HG03103 (cell line): Measurements from ENCODE around the gene ARFGAP1.

Source experiments
- ATAC-seq: cut with Tn5 transposase; IDR thresholded peaks from one replicate; pipeline ENCODE4 v1.9.1; 2021; ENCODE audit warnings: low read depth; ENCODE audit not compliant: unreplicated experiment

ARFGAP1 gene

DNA sequence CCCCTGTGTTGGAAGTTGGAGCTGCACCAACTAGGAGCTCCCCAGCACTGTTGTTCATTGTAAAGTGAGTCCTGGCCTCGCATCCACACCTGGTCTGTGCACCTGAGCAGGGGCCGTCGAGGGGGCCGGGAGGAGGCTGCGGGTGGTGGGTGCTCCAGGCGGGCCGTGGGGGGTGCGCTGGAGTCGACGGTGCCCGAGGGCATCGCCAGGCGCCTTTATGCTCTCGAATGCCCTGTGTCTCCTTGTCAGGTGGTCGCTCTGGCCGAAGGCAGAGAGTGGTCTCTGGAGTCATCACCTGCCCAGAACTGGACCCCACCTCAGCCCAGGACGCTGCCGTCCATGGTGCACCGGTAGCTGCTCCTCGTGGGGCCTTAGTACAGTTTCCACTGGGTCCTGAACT is 4.3 kb downstream of the ARFGAP1 start:
- no peak for ATAC-seq

DNA sequence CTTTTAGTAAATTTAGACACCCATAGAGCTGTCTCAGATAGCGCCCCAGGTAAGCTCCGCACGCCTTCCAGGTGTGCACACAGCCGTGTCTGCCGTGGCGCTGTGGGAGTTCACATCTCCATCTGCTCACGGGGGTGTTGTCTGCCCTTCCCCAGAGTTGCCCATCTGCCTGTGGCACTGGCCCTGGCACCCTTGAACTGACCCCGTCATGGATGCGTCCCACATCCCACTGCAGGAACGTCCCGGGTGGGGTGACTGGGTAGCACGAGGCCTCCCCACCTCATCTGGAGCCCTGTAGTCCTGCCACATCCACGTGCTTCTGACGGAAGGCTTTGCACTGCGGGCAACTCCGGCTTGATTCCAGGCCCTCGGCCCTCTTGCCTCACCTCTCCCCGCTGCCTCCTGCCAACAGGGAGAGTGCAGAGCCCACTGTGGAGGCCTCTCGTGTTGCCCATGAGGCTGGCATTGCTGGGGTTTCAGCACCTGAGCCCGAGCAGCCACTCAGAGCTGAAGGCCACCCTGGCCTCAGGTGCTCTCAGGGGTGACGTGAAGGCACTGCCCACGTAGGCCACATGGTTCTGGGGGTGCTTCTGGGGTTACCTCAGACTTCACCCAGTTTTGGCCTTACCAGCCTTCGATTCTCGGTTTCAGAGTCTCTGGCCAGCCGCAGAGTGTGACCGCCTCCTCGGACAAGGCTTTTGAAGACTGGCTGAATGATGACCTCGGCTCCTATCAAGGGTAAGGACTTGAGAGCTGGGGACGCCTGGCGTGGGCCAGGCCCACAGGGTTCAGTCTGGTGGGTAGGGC is 5.1 kb downstream of the ARFGAP1 start:
- ATAC-seq: no peak

DNA sequence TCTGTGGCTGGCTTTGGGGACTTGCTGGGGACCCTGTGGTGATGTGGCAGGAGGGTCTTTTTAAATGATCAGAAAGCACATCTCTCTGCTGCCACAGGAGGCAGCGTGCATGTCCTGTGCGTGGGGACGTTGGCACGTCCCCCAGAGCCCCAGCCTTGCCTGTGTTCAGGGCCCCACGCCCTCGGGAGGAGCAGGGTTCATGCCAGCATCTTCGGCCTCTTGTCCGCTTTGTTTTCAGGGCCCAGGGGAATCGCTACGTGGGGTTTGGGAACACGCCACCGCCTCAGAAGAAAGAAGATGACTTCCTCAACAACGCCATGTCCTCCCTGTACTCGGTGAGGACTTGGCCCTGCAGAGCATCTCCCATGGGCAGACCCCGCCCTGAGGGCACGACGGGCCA is 6.0 kb downstream of the ARFGAP1 start:
- ATAC-seq: no peak

DNA sequence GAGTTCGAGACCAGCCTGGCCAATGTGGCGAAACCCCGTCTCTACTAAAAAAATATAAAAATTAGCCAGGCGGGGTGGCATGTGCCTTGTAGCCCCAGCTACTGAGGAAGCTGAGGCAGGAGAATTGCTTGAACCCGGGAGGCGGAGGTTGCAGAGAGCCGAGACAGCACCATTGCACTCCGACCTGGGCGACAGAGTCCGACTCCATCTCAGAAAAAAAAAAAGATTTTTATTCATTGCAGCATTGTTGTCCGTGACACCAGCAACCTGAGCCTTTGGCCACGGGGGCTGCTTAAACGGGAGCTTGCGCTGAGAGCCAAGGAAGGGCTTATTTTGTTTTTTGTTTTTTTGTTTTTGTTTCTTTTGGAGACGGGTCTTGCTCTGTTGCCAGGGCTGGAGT is 7.3 kb downstream of the ARFGAP1 start:
- no peak for ATAC-seq

DNA sequence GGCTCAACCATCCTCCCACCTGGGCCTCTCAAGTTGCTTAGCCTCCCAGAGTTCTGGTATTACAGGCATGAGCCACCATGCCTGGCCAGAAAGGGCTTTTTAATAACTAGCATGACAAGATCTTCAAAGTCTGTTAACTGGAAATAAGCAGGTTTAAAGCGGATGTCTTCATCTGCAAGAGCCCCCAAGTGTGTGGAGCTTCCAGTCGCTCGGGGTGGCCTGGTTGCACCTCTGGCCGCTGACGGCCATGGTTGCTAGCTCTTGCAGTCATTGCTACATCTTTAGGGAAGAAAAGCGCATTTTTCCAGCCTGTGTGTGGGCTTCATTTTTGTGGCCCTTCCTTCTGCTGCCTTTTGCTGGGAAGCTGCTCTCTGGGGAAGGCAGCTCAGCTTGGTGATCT is 7.8 kb downstream of the ARFGAP1 start:
- ATAC-seq: no peak

DNA sequence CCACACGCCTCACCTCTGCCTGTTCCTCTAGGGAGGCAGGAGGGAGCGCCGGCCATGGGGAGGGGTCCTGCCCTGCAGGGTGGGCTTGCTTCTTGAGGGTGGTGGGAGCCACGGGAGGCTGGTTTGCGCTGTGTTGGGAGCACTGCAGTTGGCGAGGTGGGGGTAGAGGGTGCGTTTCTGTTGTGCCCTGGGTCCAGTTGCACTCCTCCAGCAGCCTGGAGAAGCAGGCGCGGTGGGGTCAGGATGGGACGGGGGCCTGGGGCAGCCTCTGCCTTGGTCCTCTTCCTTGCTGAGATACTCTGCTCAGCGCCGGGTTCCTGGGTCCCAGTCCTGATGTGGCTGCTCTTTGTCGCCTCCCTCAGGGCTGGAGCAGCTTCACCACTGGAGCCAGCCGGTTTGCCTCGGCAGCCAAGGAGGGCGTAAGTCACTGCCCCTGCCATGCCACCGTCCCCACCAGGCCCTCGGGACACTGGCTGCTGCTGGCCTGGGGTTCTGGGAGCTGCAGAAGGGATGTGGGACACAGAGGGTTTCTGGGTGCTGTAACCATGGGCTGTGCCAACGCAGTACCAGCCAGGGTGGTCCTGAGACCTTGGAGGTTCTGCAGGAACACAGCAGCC is 8.4 kb downstream of the ARFGAP1 start:
- ATAC-seq: no peak

DNA sequence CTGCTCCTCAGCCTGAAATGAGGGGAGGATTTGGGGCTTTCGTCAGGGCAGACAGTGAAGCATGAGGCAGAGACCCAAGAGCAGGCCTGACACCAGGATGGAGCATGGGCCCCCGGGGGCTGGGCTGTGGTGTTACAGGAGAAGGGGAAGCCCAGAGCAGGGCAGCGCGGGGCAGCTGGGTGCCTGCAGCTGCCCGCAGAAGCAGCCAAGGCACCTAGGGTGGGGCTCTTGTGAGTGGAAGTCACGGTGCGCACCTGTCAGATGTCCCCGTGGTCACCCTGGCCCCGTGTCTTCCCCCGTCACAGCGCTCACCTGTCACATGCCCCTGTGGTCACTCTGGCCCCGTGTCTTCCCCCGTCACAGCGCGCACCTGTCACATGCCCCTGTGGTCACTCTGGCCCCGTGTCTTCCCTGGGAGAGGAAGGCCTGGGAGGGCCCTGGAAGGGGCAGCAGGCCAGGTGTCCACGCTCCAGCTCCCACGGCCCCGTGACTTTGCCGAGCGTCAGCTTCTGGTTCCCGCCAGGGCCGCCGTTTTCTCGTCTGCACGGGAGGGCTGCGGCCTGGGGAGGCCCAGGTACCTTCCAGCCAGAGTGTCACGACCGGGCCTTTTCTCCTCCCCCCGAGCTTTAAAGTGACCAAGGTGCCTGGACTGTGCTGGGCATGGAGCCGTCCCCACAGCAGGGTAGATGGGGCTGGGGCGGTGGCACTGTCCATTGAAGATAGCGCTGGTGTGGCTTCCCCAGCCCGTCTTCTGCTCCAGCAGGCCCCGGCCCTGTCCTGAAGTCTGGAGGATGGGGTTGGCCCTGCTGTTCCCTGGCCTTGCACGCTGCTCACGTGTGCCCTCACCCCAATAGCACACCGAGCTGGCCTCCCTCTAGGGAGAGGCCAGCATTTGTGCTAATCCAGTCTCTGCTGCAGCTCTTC is 9.4 kb downstream of the ARFGAP1 start:
- no peak for ATAC-seq

DNA sequence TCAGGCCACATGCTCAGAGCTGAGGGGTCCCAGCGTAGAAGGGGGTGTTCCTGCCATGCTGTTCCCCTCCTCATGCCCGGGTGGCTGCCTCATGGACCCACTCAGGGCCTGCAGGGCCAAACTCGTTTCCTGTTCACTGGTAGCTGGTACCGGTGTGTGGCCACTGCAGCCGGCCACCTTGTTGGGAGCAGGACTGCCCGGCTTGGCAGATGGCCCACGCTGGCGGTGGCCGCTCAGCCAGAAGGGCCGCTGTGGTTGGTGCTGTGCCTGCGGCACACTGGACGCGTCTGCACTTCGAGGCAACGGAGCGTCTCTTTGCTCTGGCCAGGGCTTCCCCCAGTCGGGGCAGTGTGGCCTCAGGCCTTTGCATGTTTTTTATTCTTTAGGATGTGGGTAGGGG is 10.3 kb downstream of the ARFGAP1 start:
- no peak for ATAC-seq

DNA sequence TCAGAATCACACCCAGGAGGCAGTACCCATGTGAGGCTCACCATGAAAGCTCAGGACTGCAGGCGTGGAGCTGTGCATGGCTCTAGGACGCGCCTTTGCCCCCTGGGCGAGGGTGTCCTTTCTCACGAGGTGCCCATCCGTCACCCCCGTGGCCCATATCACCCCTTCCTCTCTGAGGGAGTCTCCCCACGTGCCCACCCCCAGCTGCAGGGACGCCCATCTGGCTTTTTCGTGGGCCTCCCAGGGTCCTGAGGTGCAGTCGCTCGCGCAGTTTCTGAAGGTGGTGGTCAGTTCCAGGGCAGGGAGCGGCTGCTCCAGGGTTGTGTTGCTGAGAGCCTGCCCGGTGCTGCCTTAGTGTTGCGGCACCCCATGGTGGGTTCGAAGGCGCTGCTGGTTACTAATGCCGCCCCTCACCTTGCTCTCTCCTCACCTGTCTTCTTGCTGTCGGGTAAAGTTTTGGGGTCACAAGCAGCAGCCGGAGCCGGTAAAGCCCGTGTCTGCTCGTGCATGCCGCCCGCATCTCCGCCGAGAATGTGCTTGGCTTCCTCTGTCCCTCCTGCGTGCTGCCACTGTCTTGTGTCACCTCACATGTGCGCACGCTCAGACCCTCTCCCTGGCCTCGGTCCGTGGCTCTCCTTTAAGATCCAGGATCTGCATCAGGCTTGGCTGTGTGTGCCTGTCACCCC is 10.9 kb downstream of the ARFGAP1 start:
- ATAC-seq: no peak

DNA sequence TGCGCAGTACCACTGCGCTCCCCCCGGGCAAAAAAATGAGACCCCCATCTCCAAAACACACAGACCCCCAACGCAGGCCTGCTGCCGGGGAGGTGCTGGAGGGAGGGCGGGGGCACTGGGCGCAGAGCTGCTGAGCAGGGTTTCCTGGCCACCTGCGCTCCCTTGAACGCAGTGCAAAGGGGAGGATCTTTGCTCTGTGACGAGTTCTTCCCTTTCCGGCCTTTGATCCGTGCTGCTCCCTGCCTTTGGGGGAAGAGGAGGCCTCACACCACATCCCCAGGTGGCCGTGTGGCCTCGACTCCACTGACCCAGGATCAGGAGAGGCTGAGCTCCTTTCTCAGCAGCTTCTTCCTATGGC is 11.4 kb downstream of the ARFGAP1 start:
- ATAC-seq: no peak

DNA sequence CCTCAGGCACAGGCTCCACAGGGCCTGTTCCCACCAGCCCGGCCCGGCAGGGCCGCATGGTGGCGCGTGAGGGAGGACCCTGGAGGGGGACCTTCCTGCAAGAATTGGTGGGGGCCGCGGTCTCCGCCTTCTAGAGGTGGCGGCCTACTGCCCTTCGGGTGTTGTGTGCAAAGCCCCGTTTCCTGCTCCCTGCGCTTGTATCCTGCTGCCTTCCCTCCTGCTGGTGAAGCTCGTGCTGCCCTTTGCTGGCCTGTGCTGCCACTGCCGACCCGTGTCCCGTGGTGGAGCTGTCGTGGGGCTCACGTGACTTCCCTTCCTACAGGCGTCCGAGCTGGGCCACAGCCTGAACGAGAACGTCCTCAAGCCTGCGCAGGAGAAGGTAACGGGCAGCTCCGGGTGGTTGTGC is 11.9 kb downstream of the ARFGAP1 start:
- no peak for ATAC-seq

DNA sequence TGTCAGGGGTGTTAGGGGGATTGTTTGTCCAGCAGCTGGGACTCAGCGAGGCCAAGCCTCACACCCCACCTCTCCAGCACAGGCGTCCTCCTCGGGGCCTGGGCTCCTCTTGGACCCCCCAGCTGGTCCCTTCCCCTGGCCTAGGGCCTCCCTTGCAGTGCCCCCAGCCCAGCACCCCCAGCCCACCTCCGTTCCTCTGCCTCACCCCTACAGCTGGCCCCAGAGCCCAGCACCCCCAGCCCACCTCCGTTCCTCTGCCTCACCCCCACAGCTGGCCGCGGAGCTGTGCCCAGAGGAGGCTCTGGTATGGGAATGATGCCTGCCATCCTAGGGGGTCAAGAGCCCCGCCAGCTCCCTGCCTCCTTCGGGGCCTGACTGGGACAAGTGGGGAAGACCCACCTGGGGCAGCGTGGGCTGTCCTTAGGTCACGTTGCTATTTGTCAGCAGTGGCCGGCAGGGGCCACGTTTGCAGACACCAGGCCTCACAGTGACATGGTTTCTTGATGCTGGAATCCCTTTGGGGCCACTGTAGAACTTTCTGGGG is 12.4 kb downstream of the ARFGAP1 start:
- ATAC-seq: no peak

DNA sequence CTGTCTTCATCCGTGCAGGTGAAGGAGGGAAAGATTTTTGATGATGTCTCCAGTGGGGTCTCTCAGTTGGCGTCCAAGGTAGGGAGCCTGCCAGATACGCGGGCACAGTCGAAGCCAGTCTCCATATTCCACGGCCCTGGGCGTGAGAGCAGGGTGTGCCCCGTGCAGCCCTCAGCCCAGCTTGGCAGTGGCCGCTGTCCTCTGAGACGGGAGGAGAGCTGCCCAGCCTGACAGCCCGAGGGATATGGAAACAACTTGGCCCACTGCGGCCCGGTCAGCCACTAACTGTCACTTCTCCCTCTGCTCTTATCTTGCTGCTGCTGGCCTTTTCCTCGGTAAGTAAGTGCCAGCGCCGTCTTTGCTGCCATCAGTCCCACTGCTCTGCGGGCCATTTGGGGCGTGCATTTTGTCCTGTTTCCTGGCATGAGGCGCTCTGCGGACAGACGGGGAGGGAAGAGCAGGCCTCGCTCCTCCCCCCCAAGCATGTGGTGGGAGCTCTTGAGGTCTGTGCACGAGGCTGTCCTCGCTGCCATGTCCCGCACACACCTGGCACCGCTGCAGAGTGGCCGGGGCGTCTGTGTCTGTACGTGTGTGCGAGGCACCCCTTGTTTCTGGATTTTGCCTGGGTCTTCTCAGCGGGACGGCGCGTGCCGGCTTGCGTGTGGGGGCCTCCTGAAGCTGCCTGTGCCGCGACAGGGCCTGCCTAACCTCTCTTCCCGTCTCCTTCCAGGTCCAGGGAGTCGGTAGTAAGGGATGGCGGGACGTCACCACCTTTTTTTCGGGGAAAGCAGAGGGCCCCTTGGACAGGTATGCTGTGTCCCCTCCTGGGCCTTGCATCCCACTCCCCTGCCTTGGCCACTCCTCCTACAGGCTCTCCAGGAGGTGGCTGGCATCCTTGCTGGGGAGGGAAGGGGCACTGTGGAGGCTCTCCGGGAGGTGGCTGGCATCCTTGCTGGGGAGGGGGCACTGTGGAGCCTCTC is 13.3 kb downstream of the ARFGAP1 start:
- ATAC-seq: no peak

DNA sequence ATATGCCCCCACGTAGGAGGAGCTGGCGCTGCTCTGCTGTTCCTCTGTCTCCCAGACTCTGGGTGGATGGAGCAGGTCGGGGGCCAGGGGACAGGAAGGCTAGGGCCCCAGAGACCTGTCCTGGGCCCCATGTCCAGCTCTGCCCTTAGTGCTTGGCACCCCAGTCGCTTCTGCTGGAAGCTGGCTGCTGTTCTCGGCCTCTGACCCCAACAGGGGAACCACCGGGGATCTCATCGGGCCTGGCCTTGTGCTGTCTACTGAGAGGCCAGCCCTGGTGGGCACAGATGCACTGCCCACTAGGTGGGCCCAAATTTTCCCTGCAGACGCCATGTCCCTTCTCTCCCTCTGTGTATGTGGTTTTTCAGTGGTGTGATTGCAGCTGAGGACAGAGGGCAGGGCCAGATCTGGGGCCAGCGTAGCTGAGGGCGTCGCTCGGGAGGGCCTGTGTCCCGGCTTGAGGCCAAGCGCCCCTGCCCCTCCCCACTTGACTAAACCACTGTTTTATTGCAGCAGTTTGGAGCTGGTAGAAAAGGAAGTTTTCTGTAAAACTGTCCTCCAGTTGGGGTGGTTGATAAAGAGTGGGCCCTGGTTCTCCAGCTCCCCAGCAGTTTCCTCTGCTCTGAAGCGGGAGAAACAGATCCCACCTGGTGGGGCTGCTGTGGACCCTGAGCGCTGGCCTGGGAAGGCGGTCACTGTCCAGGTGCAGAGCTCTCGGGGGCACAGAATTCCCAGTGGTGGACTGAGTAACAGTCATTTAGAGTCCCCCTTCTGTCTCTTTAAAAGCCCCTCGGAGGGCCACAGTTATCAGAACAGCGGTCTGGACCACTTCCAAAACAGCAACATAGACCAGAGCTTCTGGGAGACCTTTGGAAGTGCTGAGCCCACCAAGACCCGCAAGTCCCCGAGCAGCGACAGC is 14.4 kb downstream of the ARFGAP1 start:
- no peak for ATAC-seq

DNA sequence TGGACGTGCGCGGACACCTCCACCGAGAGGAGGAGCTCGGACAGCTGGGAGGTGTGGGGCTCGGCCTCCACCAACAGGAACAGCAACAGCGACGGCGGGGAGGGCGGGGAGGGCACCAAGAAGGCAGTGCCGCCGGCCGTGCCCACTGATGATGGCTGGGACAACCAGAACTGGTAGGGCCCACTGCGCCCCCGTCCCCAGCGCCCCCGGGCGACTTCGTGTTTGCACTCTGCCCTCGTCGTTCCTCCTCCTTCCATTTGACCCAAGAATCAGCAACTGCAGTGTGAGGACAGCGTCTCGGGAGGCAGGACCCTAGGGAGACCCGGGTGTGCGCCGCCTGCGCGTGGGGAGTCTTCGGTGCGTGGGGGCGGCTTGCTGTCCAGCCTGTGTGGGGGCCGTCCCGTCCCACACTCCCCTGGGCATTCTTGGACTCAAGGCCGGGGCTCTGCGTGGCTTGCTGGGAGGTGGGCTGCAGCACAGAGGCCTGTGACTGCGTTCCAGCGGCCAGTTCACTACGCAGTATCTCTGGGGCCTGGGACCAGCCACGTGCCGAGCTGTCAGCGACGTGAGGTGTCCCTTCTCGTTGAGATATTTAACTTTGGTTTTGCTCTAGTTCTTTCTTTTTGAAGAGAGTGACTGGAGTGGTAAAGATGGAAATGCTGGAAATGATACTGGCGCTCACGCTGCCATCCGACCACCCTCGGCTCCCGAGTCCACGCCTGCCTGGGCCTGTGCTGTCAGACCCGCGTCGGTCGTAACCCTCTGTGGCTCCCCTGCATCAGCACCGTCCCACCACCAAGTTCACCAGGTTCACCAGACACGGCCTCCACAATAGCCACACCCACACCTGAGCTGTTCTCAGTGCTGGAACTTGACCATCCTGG is 15.3 kb downstream of the ARFGAP1 start:
- ATAC-seq: no peak

DNA sequence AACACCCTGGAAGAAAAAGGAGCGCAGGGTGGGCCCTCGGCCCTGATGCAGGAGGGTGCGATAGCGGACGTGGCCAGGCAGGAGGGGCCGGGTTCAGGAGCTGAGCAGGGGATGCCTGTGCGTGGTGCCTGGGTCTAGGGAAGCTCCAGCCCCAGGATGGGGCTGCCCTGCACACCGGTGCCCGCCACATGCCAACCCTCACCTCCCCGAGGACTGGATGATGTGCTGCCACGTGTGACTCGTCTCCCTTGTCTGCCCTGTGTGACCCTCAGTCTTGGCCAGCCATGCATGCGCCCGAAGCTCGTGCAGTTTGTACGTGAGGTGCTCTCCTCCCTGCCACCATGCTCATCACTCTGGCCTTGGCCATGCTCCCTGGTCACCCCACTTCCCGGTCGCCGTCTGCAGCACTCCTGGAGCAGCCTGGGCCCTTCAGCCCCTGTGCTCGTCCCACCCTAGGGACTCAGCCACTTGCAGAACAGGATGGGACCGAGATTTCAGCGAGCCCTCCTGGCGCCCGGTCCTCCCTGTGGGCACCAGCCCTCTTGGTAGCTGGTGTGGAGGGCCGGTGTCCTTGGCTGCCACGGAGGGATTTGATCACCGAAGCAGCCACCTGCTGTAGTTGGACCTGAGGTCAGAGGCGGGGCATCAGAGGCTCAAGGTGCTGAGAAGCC is 16.1 kb downstream of the ARFGAP1 start:
- no peak for ATAC-seq
